K562 (cell line): Measurements from ENCODE around the gene CLEC1A. TPM values are rescaled to one million over a fixed set of nuclear protein-coding genes. Genes with fewer than 3 reads are reported as not detected.

ENCODE experiments used
- ATAC-seq: fragments of 200-7000 bp; cut with Tn5 transposase; 3 replicates; pipeline ENCODE4 v1.9.1; 2020; ENCODE audit warnings: moderate library complexity
- BruUV-seq: library from RNA; stranded (reverse); fragments of 400-500 nt; replicated peaks from 2 replicates; lab custom pipeline; 2021; lab: Mats Ljungman, UMichigan
- CTCF ChIA-PET: fragments of 300-600 bp; formaldehyde crosslinking; extraction: SDS; loops from one replicate; lab custom pipeline; 2021; ENCODE audit warnings: low intra/inter-chr PET ratio; lab: Yijun Ruan, JAX
- POLR2A ChIA-PET: fragments of 300-600, 350-650 bp; sonication (Branson Sonifier 250); formaldehyde crosslinking; extraction: SDS; loops from one replicate; lab custom pipeline; 2021; ENCODE audit warnings: antibody characterized with exemption, inconsistent platforms; lab: Yijun Ruan, JAX
- DNase-seq, 4 experiments: peaks; one replicate each; pipeline versions ENCODE4 v3.0.0 to v3.0.0-alpha.2; 2011 to 2018; ENCODE audit warnings: low spot score in 3 of 4, mixed read lengths in 3 of 4; ENCODE audit errors: extremely low read depth in 1 of 4
- FAIRE-seq: peaks from 2 replicates; lab custom pipeline; 2011; peaks lifted over from hg19 to GRCh38; lab: Jason Lieb, UNC
- H2AFZ ChIP-seq: 2 replicates; pipeline ENCODE4 v1.6.0; 2011; ENCODE audit warnings: low read depth, low read length, control low read depth, inconsistent platforms
- H3K27ac ChIP-seq: fragments of 200-600 bp; 3 replicates; pipeline ENCODE4 v1.8.0; 2011; ENCODE audit warnings: low read depth, mild to moderate bottlenecking, control low read depth, inconsistent platforms, low read length, moderate library complexity, mixed read lengths; ENCODE audit errors: extremely low read depth
- H3K27me3 ChIP-seq, 2 experiments: fragments of 300-600 bp in 1 of 2; 2 replicates in 1 of 2; 3 replicates in 1 of 2; pipeline versions ENCODE4 v1.6.0 to v1.8.0; 2011; ENCODE audit warnings: inconsistent platforms in 2 of 2, low read length in 2 of 2, mild to moderate bottlenecking in 1 of 2, mixed read lengths in 1 of 2, moderate library complexity in 1 of 2; ENCODE audit not compliant: control insufficient read depth in 2 of 2, insufficient read depth in 2 of 2
- H3K36me3 ChIP-seq: fragments of 300-600 bp; 3 replicates; pipeline ENCODE4 v1.8.0; 2011; ENCODE audit warnings: mild to moderate bottlenecking, low read length, inconsistent platforms; ENCODE audit not compliant: control insufficient read depth, insufficient read depth
- H3K4me1 ChIP-seq, 2 experiments: fragments of 200-600 bp in 1 of 2; replicated peaks in 1 of 2; 2 replicates in 1 of 2; 3 replicates in 1 of 2; pipeline versions ENCODE4 v1.5.1 to v1.8.0; 2011; ENCODE audit warnings: inconsistent platforms in 2 of 2, low read length in 2 of 2, mild to moderate bottlenecking in 1 of 2, mixed read lengths in 1 of 2, moderate library complexity in 1 of 2; ENCODE audit not compliant: control insufficient read depth in 2 of 2, insufficient read depth in 2 of 2
- H3K4me2 ChIP-seq: 2 replicates; pipeline ENCODE4 v1.6.1; 2011; ENCODE audit warnings: low read length, control low read depth, inconsistent platforms, mixed read lengths; ENCODE audit not compliant: insufficient read depth
- H3K4me3 ChIP-seq: fragments of 200-600 bp; sonication (generic), shearing (Covaris generic); 2 replicates; pipeline ENCODE4 v1.5.1; 2016; ENCODE audit warnings: control low read depth, inconsistent platforms
- H3K79me2 ChIP-seq: fragments of 200-600 bp; 3 replicates; pipeline ENCODE4 v1.8.0; 2011; ENCODE audit warnings: low read length, inconsistent platforms; ENCODE audit not compliant: control insufficient read depth, insufficient read depth
- H3K9ac ChIP-seq, 2 experiments: 2 replicates each; pipeline versions ENCODE4 v1.6.0 to v1.6.1; 2011; ENCODE audit warnings: low read depth in 2 of 2, low read length in 2 of 2, control low read depth in 1 of 2, inconsistent platforms in 1 of 2, mild to moderate bottlenecking in 1 of 2, mixed read lengths in 1 of 2; ENCODE audit not compliant: insufficient read depth in 1 of 2
- H3K9me1 ChIP-seq: one replicate; pipeline ENCODE4 v1.6.0; 2011; ENCODE audit warnings: inconsistent platforms, mild to moderate bottlenecking, low read length, moderate library complexity; ENCODE audit not compliant: control insufficient read depth, insufficient read depth
- H3K9me3 ChIP-seq: replicated peaks from 2 replicates; pipeline ENCODE4 v1.5.1; 2011; ENCODE audit warnings: low read depth, low read length, inconsistent platforms; ENCODE audit not compliant: control insufficient read depth, insufficient read depth
- H4K20me1 ChIP-seq: replicated peaks from 2 replicates; pipeline ENCODE4 v1.6.1; 2011; ENCODE audit warnings: low read length, inconsistent platforms, mixed read lengths; ENCODE audit not compliant: control insufficient read depth, insufficient read depth
- BMI1 ChIP-seq: fragments of 150-350 bp; IDR thresholded peaks from 2 replicates; pipeline ENCODE4 v1.6.1; 2014; ENCODE audit warnings: low read length
- FIP1L1 ChIP-seq: fragments of 200-400 bp; formaldehyde crosslinking; IDR thresholded peaks from 2 replicates; pipeline ENCODE4 v1.6.1; 2018; ENCODE audit warnings: mild to moderate bottlenecking, low read depth, low read length; ENCODE audit not compliant: poor library complexity, severe bottlenecking
- GMEB1 ChIP-seq: fragments of 250-450 bp; sonication (Bioruptor Pico); IDR thresholded peaks from 2 replicates; pipeline ENCODE4 v1.4.0; 2020; ENCODE audit warnings: mild to moderate bottlenecking
- NCOA4 ChIP-seq: fragments of 450-650 bp; IDR thresholded peaks from 2 replicates; pipeline ENCODE4 v1.6.1; 2018; ENCODE audit warnings: mild to moderate bottlenecking; ENCODE audit not compliant: partially characterized antibody
- POLR2H ChIP-seq: IDR thresholded peaks from 2 replicates; pipeline ENCODE4 v1.6.1; 2016; ENCODE audit warnings: missing genetic modification characterization, low read depth, mild to moderate bottlenecking, control low read depth, missing compliant biosample characterization, moderate library complexity
- PPARD ChIP-seq: fragments of 250-450 bp; sonication (Bioruptor Pico); IDR thresholded peaks from 2 replicates; pipeline ENCODE4 v1.8.0; 2022; ENCODE audit warnings: inconsistent platforms, mild to moderate bottlenecking, moderate library complexity
- PTRF ChIP-seq: fragments of 450-650 bp; IDR thresholded peaks from 2 replicates; pipeline ENCODE4 v1.6.1; 2016; ENCODE audit warnings: mild to moderate bottlenecking, missing genetic modification characterization, missing compliant biosample characterization
- RFX7 ChIP-seq: fragments of 250-450 bp; sonication (Bioruptor Pico); IDR thresholded peaks from 2 replicates; pipeline ENCODE4 v1.5.1; 2021; ENCODE audit warnings: mild to moderate bottlenecking
- SFPQ ChIP-seq: fragments of 200-400 bp; formaldehyde crosslinking; IDR thresholded peaks from 2 replicates; pipeline ENCODE4 v1.6.1; 2017; ENCODE audit warnings: mild to moderate bottlenecking, low read depth, low read length, moderate library complexity
- SP1 ChIP-seq: sonication (generic); formaldehyde crosslinking; IDR thresholded peaks from 2 replicates; pipeline ENCODE4 v1.8.1; 2022; ENCODE audit warnings: mild to moderate bottlenecking, missing genetic modification reagents
- ZEB2 ChIP-seq: fragments of 450-650 bp; IDR thresholded peaks from 2 replicates; pipeline ENCODE4 v1.6.1; 2016
- ZNF12 ChIP-seq: sonication (generic); formaldehyde crosslinking; IDR thresholded peaks from 2 replicates; pipeline ENCODE4 v1.4.0; 2020; ENCODE audit warnings: mild to moderate bottlenecking, missing genetic modification reagents
- ZNF668 ChIP-seq: fragments of 250-450 bp; sonication (Bioruptor Pico); IDR thresholded peaks from 2 replicates; pipeline ENCODE4 v1.8.0; 2022; ENCODE audit warnings: mild to moderate bottlenecking, inconsistent platforms
- whole genome bisulfite sequencing: fragments of 100-300 bp; shearing (Covaris generic); methylation state at CpG from one replicate; pipeline ENCODE4 v1.1.6; 2016; ENCODE audit warnings: low coverage, mixed read lengths; ENCODE audit not compliant: insufficient coverage; ENCODE audit errors: missing lambda C conversion rate; 5-methylcytosine and 5-hydroxymethylcytosine counted together
- in situ Hi-C: fragments of 300-500 bp; cut with MboI; formaldehyde crosslinking; loops from 4 replicates; pipeline ENCODE4 v1.15.0; 2018; ENCODE audit warnings: inconsistent platforms, mixed read lengths
- intact Hi-C: fragments of 100-400 bp; cut with micrococcal nuclease; formaldehyde crosslinking; loops from 2 replicates; pipeline ENCODE4 v1.14.2; 2022
- polyA plus RNA-seq, 8 experiments: library from polyadenylated mRNA; depleted of rRNA in 4 of 8; stranded (reverse) in 5 of 8; unstranded in 3 of 8; fragments of >200 nt; fragmentation: Nextera tagmentation in 2 of 8; fragmentation: Illumina TruSeq in 1 of 8; extraction: Ambion mirVana in 2 of 8; extraction: Trizol in 1 of 8; gene quantifications; 2 replicates each; pipeline versions ENCODE4 v1.2.1 to v1.2.3, GENCODE V29; 2011 to 2014; ENCODE audit warnings: inconsistent platforms in 1 of 8, missing spikeins in 1 of 8
- total RNA-seq, 7 experiments: library from RNA; depleted of rRNA in 6 of 7; stranded (reverse); fragments of >200 nt in 6 of 7; fragmentation: Illumina TruSeq in 2 of 7; extraction: Trizol in 2 of 7; gene quantifications; 2 replicates each; pipeline versions ENCODE4 v1.2.1 to v1.2.3, GENCODE V29; 2011 to 2021; ENCODE audit warnings: low replicate concordance in 1 of 7

The CLEC1A gene
- total and polyA plus RNA-seq, 9 of the 15 experiments (the other 6 are each of a cell fraction or from before 2014, with no cell fraction given): 0.04 TPM; not detected in 8

GRCh38 chr12:10122689-10123088 is 23.9 kb upstream of the CLEC1A start (continued):
- TF ChIP-seq PPARD (CRISPR knock-in tag): no peak
- TF ChIP-seq NCOA4: no peak
- TF ChIP-seq ZEB2: no peak
- TF ChIP-seq ZNF12 (CRISPR knock-in tag): no peak
- TF ChIP-seq GMEB1 (CRISPR knock-in tag): no peak
- no peak for TF ChIP-seq SP1 (CRISPR knock-in tag)
- TF ChIP-seq SFPQ: no peak

- in situ Hi-C loops: no loop called here
Measured at GRCh38 chr12:10121278-10121677, 22.5 kb upstream of the CLEC1A start.

More at GRCh38 chr12:10121278-10121677, 22.5 kb upstream of the CLEC1A start:
- H3K9me3 ChIP-seq: no peaks in the 10 kb centered on the region
- no peak overlapping the region for H3K4me3 ChIP-seq
- no peaks in the 10 kb centered on the region for H3K27me3 ChIP-seq
- ChIA-PET POLR2A (no interaction called here), CTCF (no interaction called here)
- no peak overlapping the region for H3K4me2 ChIP-seq
- H3K27ac ChIP-seq: no peak overlapping the region
- 2% methylated on average over 7 of the region's 7 CpGs for WGBS
- no peaks in the 10 kb centered on the region for H3K79me2 ChIP-seq
- no peaks in the 10 kb centered on the region for H4K20me1 ChIP-seq
- DNase-seq (no peak), ATAC-seq (no peak), FAIRE-seq (no peak)
- no peaks in the 10 kb centered on the region for H3K36me3 ChIP-seq
- intact Hi-C loops: no loop called here
- TF ChIP-seq BMI1 (no peak), RFX7 (CRISPR knock-in tag) (no peak), ZNF668 (CRISPR knock-in tag) (no peak), PTRF (tag) (no peak), FIP1L1 (no peak), POLR2H (no peak)
- H2AFZ ChIP-seq: no peak overlapping the region
- no peaks in the 10 kb centered on the region for H3K4me1 ChIP-seq
- H3K9ac ChIP-seq: no peak overlapping the region
- BruUV-seq: no TSS peak
- H3K9me1 ChIP-seq: no peaks in the 10 kb centered on the region
